ENCODE data around the gene PSMC2.

The PSMC2 gene

GRCh38 chr7:103347507-103348267 lies at the start of gene PSMC2:
TSS of gene PSMC2 (plus strand) at chr7:103347643. CDS start at chr7:103347712, 69 bp downstream.
- DNase-seq (ENCODE audit: insufficient read length, low spot score) (peak; percentile 76), FAIRE-seq (no peak)

DNA sequence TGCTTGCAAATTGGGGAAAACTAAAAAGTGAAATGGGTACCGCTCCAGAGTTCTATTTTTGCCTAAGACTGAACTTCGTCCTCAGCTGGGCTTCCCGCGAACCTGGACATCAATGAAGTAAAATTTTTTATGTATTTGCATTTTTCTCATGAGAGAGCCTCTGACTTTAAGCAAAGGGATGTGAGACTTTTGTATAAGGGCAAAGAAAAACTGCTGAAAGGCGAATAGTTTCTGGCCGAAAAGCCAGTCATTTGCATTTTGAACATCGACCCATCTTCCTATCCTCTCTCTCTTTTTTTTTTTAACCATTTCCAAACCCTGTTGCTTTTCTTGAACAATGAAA lies 49.6 kb upstream of the PSMC2 start:
- FAIRE-seq (no peak), DNase-seq (ENCODE audit: insufficient read length, low spot score) (no peak)

GRCh38 chr7:103299660-103300059 lies 47.8 kb upstream of the PSMC2 start:
- FAIRE-seq = no peak
- no peak for DNase-seq (ENCODE audit: insufficient read length, low spot score)

- FAIRE-seq (no peak), DNase-seq (ENCODE audit: insufficient read length, low spot score) (no peak)
These were observed 46.0 kb upstream of the PSMC2 start for GRCh38 chr7:103301441-103301840.

GRCh38 chr7:103307503-103308231 lies 39.8 kb upstream of the PSMC2 start:
- no peak for FAIRE-seq
- no peak for DNase-seq (ENCODE audit: insufficient read length, low spot score)

DNA sequence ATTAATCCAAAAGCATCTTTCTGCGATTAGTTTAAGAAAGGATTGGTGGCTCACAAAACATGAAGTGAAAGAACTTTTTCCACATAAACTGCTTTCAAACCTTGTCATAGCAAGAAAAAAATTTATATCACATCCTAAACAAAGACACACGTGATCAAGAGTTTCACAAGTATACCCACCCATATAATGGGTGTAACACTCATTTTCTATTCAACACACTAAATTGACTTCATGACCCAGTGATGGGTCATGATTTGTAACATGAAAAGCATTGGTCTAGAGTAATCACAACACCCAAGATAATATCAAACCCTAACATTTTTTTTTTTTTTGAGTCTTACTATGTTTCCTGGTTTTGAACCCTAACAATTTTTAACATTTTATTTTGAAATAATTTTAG lies 32.6 kb upstream of the PSMC2 start:
- DNase-seq (ENCODE audit: insufficient read length, low spot score) (no peak), FAIRE-seq (no peak)

DNA sequence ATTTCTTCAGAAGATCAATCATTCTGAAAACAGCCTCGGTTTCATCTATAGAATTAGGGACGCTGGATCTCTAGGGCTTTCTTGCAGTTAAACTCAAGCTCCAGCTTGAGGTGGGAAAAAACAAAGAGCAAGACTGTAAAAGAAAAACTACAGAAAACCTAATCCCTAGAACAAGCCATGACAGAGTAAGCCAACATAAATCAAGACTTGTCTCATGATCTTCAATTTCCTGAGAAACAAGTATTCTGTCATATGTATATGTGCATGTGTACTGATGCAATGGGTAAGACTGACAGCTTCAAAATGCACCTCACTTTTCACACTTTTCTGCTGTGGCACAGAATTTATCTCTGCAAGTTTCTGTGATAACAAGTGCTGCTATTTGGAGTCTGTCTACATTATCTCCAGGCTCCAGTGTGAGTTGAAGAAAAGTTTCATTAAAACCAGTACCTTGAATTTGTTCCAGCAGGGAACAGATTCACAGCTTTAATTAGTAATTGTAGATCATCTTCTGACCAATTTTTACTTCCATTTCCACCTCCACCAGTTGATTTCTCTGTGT lies 31.0 kb upstream of the PSMC2 start:
- FAIRE-seq (no peak), DNase-seq (ENCODE audit: insufficient read length, low spot score) (no peak)

- DNase-seq (ENCODE audit: insufficient read length, low spot score) = no peak
- no peak for FAIRE-seq
These were observed 30.4 kb upstream of the PSMC2 start for GRCh38 chr7:103317009-103317408.

GRCh38 chr7:103325744-103326143 lies 21.7 kb upstream of the PSMC2 start:
- DNase-seq (ENCODE audit: insufficient read length, low spot score) = no peak
- FAIRE-seq = no peak

- DNase-seq (ENCODE audit: insufficient read length, low spot score) = no peak
- no peak for FAIRE-seq
These were observed 10.7 kb upstream of the PSMC2 start for GRCh38 chr7:103336761-103337160.

- FAIRE-seq (no peak), DNase-seq (ENCODE audit: insufficient read length, low spot score) (no peak)
These were observed 8.6 kb upstream of the PSMC2 start for GRCh38 chr7:103338864-103339263.

GRCh38 chr7:103341466-103341865 lies 6.0 kb upstream of the PSMC2 start:
- DNase-seq (ENCODE audit: insufficient read length, low spot score) = no peak
- no peak for FAIRE-seq

DNA sequence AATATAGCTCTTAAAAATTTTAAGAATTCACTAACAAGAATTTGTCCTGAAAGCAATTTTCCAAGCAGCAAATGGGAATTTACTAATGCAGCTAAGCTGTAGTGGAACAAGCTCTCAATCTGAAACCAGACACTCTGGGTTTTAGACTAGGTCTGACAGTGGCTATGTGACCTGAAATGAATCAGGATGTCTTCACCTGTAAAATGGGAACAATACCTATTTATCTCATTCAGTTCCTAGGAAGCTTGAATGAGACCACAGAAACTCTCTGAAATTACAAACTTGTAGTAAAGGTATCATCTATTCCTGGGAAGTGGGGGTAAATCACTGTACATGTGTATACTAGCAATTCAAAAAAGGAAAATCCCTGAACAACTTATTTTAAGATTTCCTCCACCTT lies 4.1 kb upstream of the PSMC2 start:
- no peak for FAIRE-seq

DNA sequence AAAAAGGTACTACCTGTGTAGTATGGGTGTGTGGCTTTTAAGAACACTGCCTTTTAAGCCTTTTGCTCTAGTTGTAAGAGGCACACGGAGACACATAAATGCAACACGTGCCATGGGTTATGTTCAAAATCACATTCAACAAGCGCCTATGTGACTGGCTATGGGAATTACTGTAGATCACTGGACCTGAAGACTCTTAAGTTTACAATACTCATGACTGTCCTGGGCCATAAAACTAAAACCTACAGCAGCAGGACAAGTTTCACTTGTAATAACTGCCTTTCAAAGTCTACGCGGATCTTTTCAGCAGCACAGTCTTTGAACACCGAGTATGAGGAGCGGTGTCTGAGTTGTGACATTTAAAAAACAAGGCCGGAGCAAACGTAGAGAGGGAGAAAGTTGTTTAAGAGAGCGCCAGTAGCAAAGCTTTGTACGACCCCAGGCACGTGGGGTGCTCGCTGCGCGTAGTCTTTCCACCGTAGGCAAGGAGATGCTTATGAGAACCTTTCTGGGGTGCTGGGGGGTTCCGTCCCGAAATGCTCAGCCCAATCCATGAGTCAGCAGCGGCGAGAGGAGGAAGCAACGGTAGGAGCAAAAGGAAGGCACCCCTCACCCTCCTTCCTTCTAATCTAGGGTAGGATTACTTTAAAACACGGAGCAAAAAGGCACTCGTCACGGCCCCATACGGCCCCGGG lies 3.5 kb upstream of the PSMC2 start:
- DNase-seq (ENCODE audit: insufficient read length, low spot score) = no peak
- FAIRE-seq = no peak

More for the DNA sequence above, 4.1 kb upstream of the PSMC2 start:
- DNase-seq (ENCODE audit: insufficient read length, low spot score) = no peak

DNA sequence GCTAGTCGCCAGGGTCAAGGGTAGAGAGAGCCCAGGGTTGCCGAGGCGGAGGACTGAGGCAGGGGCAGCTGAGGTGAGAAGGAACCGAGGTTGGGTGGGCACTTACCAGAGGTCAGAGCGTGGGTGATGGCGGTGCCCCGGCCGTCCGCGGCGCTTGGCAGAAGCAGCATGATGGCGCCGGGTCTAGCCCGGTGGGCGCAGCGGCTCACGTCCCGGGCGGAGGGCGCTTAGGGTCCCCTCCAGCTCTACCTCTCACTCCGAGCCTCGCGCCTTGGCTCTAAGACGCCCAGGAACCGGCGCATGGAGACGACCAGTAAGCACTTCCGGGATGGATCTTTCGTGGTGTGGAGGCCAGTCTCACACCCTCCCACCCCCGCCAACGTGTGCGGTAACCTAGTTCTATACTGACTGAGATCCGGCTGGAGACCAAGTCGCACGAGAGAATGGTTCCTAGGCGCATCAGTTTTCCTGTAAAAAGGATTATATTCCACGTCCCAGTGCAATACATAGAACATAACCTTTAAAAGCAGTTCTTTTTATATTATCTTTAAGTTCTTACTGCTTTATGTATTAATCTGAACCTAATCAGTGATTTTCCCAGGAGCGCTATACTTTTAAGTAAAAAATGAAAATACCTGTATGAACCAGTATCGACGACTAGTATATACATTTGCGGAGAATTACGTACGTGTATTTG lies 2.8 kb upstream of the PSMC2 start, which contains the start of gene DNAJC2:
Gene DNAJC2, minus strand, starts transcription at position 315 of the 697 bp plus-strand sequence. Its CDS starts 145 bp downstream, at position 170.
- DNase-seq (ENCODE audit: insufficient read length, low spot score) (peak; percentile 84), FAIRE-seq (no peak)

- no peak for FAIRE-seq
These were observed 1.0 kb upstream of the PSMC2 start for GRCh38 chr7:103346396-103346795.

DNA sequence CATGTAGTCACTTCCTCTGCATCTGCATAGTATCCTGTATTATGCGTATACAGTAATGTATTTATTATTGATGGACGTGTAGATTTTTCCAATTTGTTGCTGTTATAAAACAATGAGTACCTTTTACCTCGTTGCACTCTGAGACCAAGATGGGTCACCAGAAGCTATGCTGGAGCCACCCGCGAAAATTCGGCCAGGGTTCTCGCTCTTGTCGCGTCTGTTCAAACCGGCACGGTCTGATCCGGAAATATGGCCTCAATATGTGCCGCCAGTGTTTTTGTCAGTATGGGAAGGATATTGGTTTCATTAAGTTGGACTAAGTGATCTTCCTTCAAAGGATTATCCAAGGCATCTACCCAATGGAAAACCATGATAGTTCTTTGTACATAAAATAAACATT lies 1.0 kb downstream of the PSMC2 start:
- no peak for FAIRE-seq
- DNase-seq (ENCODE audit: insufficient read length, low spot score) = no peak

More at GRCh38 chr7:103346396-103346795, 1.0 kb upstream of the PSMC2 start:
- DNase-seq (ENCODE audit: insufficient read length, low spot score) = no peak

DNA sequence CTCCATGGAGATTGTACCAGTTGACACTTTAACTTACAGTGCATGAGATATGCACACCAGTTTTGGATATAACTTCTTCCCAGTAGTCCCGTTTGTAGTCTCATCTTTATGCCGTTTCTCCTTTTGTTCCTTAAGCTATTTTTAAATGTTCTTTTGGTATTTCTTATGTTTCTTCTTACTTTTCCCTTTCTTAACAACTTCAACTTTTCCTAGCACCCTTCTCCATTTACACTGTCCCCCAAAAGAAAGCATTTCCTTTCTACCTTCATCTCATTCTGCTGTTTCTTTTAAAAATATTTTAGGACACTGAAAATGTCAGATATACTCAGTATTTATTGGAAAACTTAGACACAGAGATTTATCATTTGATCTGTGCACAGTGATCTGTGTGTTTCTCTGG lies 1.5 kb downstream of the PSMC2 start:
- DNase-seq (ENCODE audit: insufficient read length, low spot score) (no peak), FAIRE-seq (no peak)

- FAIRE-seq (no peak), DNase-seq (ENCODE audit: insufficient read length, low spot score) (no peak)
These were observed 2.4 kb downstream of the PSMC2 start for GRCh38 chr7:103349805-103350204.

GRCh38 chr7:103369432-103369831 lies 22.0 kb downstream of the PSMC2 start:
- no peak for FAIRE-seq
- DNase-seq (ENCODE audit: insufficient read length, low spot score) = no peak

All from HTR-8/SVneo (cell line).